Activated CD8-positive, alpha-beta T cell treated with anti-CD3 and anti-CD28 coated beads for 36 hours (primary cell): Measurements from ENCODE around the gene CACNA1E. TPM values are rescaled to one million over a fixed set of nuclear protein-coding genes. Genes with fewer than 3 reads are reported as not detected.

Source experiments
- ATAC-seq: fragments of 200-7000 bp; cut with Tn5 transposase; one replicate; pipeline ENCODE4 v1.10.0; 2021; ENCODE audit warnings: mild to moderate bottlenecking, moderate library complexity
- CTCF ChIA-PET: fragments of 350-600 bp; sonication (Branson Sonifier 250); formaldehyde crosslinking; loops from one replicate; lab custom pipeline; 2021; ENCODE audit warnings: antibody characterized with exemption; lab: Charles Lee
- POLR2A ChIA-PET: fragments of 350-600 bp; sonication (Branson Sonifier 250); formaldehyde crosslinking; loops from one replicate; lab custom pipeline; 2021; ENCODE audit warnings: antibody characterized with exemption; lab: Charles Lee
- DNase-seq: peaks from one replicate; pipeline ENCODE4 v3.0.0-alpha.2; 2020
- H3K27ac Mint-ChIP-seq: one replicate; pipeline ENCODE4 v1.8.0; 2021; ENCODE audit warnings: mild to moderate bottlenecking, mixed read lengths
- H3K27me3 Mint-ChIP-seq: one replicate; pipeline ENCODE4 v1.8.0; 2021; ENCODE audit warnings: mixed read lengths
- H3K36me3 Mint-ChIP-seq: one replicate; pipeline ENCODE4 v1.8.0; 2021; ENCODE audit warnings: low read depth, mixed read lengths
- H3K4me1 Mint-ChIP-seq: one replicate; pipeline ENCODE4 v1.8.0; 2021; ENCODE audit warnings: low read depth, mixed read lengths
- H3K4me3 Mint-ChIP-seq: one replicate; pipeline ENCODE4 v1.8.0; 2021; ENCODE audit warnings: mild to moderate bottlenecking, moderate library complexity, mixed read lengths
- H3K9me3 Mint-ChIP-seq: one replicate; pipeline ENCODE4 v1.8.0; 2021; ENCODE audit warnings: mixed read lengths
- intact Hi-C: fragments of 100-400 bp; cut with micrococcal nuclease; formaldehyde crosslinking; loops from one replicate; pipeline ENCODE4 v1.10.0; 2022
- total RNA-seq, 2 experiments: library from RNA; stranded (reverse); gene quantifications; one replicate each; pipeline ENCODE4 v1.2.3, GENCODE V29; 2021
- TF ChIP-seq, protein P1 (sequence below): fragments of 200-600 bp; IDR thresholded peaks from one replicate; pipeline ENCODE4 v1.8.0; 2022; ENCODE audit warnings: antibody characterized with exemption, mild to moderate bottlenecking

Gene CACNA1E
- total RNA-seq, 2 experiments from 2014 or later = not detected

DNA sequence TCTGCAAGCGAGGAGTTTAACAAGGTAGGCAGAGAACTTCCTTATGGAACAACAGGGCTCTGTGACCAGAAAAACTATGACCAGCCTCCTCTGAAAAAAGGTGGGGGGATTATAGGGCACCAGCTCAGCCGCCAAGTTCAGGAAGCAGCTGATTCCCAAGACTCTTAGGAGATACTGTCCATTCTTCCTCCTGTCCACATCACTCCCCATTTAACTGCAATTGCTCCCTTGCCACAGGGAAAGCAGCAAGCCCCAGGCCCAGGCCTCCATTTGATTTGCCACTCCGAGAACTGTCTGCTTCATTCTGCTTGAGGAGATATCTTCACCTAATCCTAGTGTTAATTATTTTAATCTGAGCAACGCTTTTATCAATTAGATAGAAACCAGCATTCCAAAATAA lies 323.9 kb downstream of the CACNA1E start:
- POLR2A ChIA-PET = no interaction called here
- H3K4me3 Mint-ChIP-seq = no peak overlapping the region
- TF ChIP-seq, protein P1, sequence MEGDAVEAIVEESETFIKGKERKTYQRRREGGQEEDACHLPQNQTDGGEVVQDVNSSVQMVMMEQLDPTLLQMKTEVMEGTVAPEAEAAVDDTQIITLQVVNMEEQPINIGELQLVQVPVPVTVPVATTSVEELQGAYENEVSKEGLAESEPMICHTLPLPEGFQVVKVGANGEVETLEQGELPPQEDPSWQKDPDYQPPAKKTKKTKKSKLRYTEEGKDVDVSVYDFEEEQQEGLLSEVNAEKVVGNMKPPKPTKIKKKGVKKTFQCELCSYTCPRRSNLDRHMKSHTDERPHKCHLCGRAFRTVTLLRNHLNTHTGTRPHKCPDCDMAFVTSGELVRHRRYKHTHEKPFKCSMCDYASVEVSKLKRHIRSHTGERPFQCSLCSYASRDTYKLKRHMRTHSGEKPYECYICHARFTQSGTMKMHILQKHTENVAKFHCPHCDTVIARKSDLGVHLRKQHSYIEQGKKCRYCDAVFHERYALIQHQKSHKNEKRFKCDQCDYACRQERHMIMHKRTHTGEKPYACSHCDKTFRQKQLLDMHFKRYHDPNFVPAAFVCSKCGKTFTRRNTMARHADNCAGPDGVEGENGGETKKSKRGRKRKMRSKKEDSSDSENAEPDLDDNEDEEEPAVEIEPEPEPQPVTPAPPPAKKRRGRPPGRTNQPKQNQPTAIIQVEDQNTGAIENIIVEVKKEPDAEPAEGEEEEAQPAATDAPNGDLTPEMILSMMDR = no peak
- no peaks in the 10 kb centered on the region for H3K9me3 Mint-ChIP-seq
- ATAC-seq (no peak), DNase-seq (no peak)
- peaks cover 2% of the 10 kb centered on the region for H3K4me1 Mint-ChIP-seq
- no peak overlapping the region for H3K27ac Mint-ChIP-seq
- no peaks in the 10 kb centered on the region for H3K36me3 Mint-ChIP-seq
- peaks cover 1% of the 10 kb centered on the region for H3K27me3 Mint-ChIP-seq
- intact Hi-C loops = no loop called here
- CTCF ChIA-PET = no interaction called here

DNA sequence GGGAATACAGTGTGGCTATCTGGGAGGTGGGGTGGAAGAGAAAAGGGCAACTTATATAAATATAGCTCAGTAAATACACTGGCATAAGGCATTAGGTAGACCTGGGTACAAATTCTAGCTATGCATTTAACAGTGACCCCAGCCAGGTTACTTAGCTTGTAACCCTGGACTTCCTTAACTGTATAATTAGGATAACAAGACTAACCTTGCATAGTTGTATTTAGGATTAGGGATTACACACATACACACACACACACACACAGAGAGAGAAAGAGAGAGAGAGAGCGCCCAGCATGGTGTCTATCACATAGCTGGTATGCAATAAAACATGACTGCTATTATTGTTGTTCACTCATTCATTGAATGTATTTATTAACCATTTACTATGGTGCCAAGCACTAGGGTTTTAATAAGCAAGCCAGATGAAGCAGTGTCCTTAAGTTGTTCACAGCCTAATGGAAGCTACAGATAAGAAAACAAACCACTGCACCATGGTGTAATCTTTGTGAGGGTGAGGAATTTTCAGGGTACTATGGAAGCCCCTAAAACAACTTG lies 326.8 kb downstream of the CACNA1E start:
- Mint-ChIP-seq H3K9me3 (no peaks in the 10 kb centered on the region), H3K27ac (no peak overlapping the region), H3K36me3 (no peaks in the 10 kb centered on the region), H3K27me3 (peaks cover 1% of the 10 kb centered on the region), H3K4me1 (no peaks in the 10 kb centered on the region), H3K4me3 (no peak overlapping the region)
- POLR2A ChIA-PET = no interaction called here
- TF ChIP-seq, protein P1 = no peak
- ATAC-seq = no peak
- intact Hi-C loops = no loop called here
- DNase-seq = no peak
- CTCF ChIA-PET = no interaction called here

DNA sequence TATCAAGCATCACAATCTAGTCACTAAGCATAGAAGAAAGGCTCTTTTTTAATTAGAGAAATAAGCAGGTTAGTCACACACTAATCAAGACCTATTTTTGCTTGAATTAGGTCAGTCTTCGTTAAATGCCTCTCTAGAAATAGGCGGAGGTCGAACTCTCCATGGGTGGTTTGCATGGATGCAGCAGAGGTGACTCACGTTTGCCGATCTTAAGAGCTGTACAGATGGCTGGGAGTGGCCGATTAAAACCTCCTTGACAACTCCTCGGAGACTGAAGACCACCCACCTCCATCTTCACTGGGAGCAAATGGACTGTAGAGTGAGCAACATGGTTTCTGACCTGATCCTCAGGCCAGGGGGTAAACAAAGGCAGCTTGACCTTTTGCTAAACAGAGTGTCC lies 328.9 kb downstream of the CACNA1E start:
- ChIA-PET POLR2A (no interaction called here), CTCF (no interaction called here)
- DNase-seq (no peak), ATAC-seq (no peak)
- intact Hi-C loops = no loop called here
- Mint-ChIP-seq H3K27me3 (peaks cover 1% of the 10 kb centered on the region), H3K4me3 (no peak overlapping the region), H3K27ac (no peak overlapping the region), H3K4me1 (no peaks in the 10 kb centered on the region), H3K9me3 (no peaks in the 10 kb centered on the region), H3K36me3 (no peaks in the 10 kb centered on the region)
- TF ChIP-seq, protein P1 = no peak

DNA sequence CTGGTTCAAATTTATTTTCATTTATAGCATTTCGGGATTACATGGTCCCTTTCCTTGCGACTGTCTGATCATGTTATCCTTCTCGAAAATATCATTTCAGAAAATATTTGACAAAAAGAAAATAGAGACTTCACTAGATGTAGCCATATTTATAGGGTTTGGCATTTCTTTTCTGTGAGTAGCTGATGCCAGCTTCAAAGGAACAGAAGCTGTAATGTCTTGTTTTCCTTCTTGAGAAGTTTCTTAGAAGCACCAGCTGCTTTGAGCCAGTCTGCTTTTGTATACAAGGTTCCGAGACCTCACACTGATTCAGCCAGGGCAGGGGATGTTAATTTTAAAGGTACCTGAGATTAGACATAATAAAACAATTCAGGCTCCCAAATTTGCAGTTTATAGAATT lies 329.9 kb downstream of the CACNA1E start:
- ChIA-PET POLR2A (no interaction called here), CTCF (no interaction called here)
- no peaks in the 10 kb centered on the region for H3K36me3 Mint-ChIP-seq
- peaks cover 1% of the 10 kb centered on the region for H3K27me3 Mint-ChIP-seq
- DNase-seq = no peak
- H3K9me3 Mint-ChIP-seq = no peaks in the 10 kb centered on the region
- H3K4me3 Mint-ChIP-seq = no peak overlapping the region
- TF ChIP-seq, protein P1 = no peak
- H3K27ac Mint-ChIP-seq = no peak overlapping the region
- intact Hi-C loops = no loop called here
- H3K4me1 Mint-ChIP-seq = no peaks in the 10 kb centered on the region
- ATAC-seq = no peak

DNA sequence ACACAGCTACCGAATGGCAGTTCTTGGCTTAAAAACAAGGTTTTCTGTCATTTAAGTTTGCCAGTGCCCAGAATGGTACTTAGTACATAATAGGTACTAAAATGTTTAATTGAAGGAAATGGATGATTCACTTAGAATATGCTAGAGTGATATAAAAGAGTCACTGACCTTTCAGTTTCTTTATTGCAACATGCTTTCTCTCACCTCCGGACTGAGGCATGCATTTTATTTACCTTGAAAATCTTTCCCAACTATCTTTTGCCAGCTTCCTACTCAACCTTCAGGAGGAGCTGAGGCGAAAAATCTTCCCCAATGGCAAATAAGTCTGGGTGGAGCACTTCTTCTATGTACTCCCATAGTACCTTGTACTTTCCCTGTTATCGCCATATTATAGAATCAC lies 333.3 kb downstream of the CACNA1E start:
- Mint-ChIP-seq H3K4me3 (no peak overlapping the region), H3K27ac (no peak overlapping the region), H3K36me3 (no peaks in the 10 kb centered on the region), H3K4me1 (no peaks in the 10 kb centered on the region), H3K27me3 (peaks cover 13% of the 10 kb centered on the region), H3K9me3 (no peaks in the 10 kb centered on the region)
- no peak for DNase-seq
- intact Hi-C loops = no loop called here
- ChIA-PET POLR2A (no interaction called here), CTCF (no interaction called here)
- TF ChIP-seq, protein P1 = no peak
- ATAC-seq = no peak
